GM12878 (cell line): ENCODE results near the gene TNNT2. TPM values are rescaled to one million over a fixed set of nuclear protein-coding genes. Genes with fewer than 3 reads are reported as not detected.

Experiments
- ATAC-seq: fragments of 200-7000 bp; cut with Tn5 transposase; 3 replicates; pipeline ENCODE4 v1.9.1; 2020; ENCODE audit warnings: mild to moderate bottlenecking, moderate library complexity
- BruUV-seq: library from RNA; stranded (reverse); fragments of 400-500 nt; replicated peaks from 2 replicates; lab custom pipeline; 2021; lab: Mats Ljungman, UMichigan
- CTCF ChIA-PET: fragments of 300-600 bp; sonication (Branson Sonifier 250); formaldehyde crosslinking; extraction: SDS; loops from one replicate; lab custom pipeline; 2021; ENCODE audit warnings: inconsistent platforms; lab: Yijun Ruan, JAX
- POLR2A ChIA-PET: fragments of 350-600 bp; formaldehyde crosslinking; extraction: SDS; loops from one replicate; lab custom pipeline; 2021; ENCODE audit warnings: inconsistent platforms; lab: Charles Lee
- RAD21 ChIA-PET: fragments of 300-600 bp; sonication (Branson Sonifier 250); formaldehyde crosslinking; loops from one replicate; lab custom pipeline; 2023; ENCODE audit warnings: antibody characterized with exemption; ENCODE audit not compliant: unreplicated experiment; lab: Charles Lee
- SMC1A ChIA-PET: fragments of 300-600 bp; sonication (Branson Sonifier 250); formaldehyde crosslinking; loops from one replicate; lab custom pipeline; 2023; ENCODE audit not compliant: unreplicated experiment, uncharacterized antibody; lab: Charles Lee
- DNase-seq: peaks from one replicate; pipeline ENCODE4 v3.0.0-alpha.2; 2011; ENCODE audit warnings: low read depth, low spot score
- FAIRE-seq: peaks from 3 replicates; lab custom pipeline; 2011; peaks lifted over from hg19 to GRCh38; lab: Jason Lieb, UNC
- H2AFZ ChIP-seq: 2 replicates; pipeline ENCODE4 v1.6.0; 2011; ENCODE audit warnings: low read depth, low read length, control low read depth; ENCODE audit not compliant: control insufficient read depth
- H3K27ac ChIP-seq: 2 replicates; pipeline ENCODE4 v1.5.1; 2011; ENCODE audit warnings: control low read depth; ENCODE audit not compliant: control insufficient read depth, insufficient read depth
- H3K27me3 ChIP-seq, 2 experiments: replicated peaks in 1 of 2; 2 replicates each; pipeline versions ENCODE4 v1.6.0 to v1.6.1; 2011; ENCODE audit warnings: low read length in 1 of 2; ENCODE audit not compliant: control insufficient read depth in 2 of 2, insufficient read depth in 2 of 2
- H3K36me3 ChIP-seq, 2 experiments: 2 replicates each; pipeline ENCODE4 v1.5.1; 2011; ENCODE audit warnings: low read length in 1 of 2; ENCODE audit not compliant: control insufficient read depth in 2 of 2, insufficient read depth in 2 of 2
- H3K4me1 ChIP-seq: 2 replicates; pipeline ENCODE4 v1.6.1; 2011; ENCODE audit warnings: mild to moderate bottlenecking, low read length, moderate library complexity, mixed read lengths; ENCODE audit not compliant: control insufficient read depth, insufficient read depth
- H3K4me2 ChIP-seq: 2 replicates; pipeline ENCODE4 v1.6.0; 2011; ENCODE audit warnings: control low read depth; ENCODE audit not compliant: control insufficient read depth, insufficient read depth
- H3K4me3 ChIP-seq: fragments of 200-600 bp; sonication (generic); 2 replicates; pipeline ENCODE4 v1.5.1; 2016
- H3K79me2 ChIP-seq: 2 replicates; pipeline ENCODE4 v1.6.0; 2011; ENCODE audit warnings: low read length; ENCODE audit not compliant: control insufficient read depth, insufficient read depth
- H3K9ac ChIP-seq: 2 replicates; pipeline ENCODE4 v1.8.0; 2011; ENCODE audit warnings: low read length, control low read depth, mixed read lengths; ENCODE audit not compliant: control insufficient read depth, insufficient read depth
- H3K9me3 ChIP-seq: replicated peaks from 3 replicates; pipeline ENCODE4 v1.5.1; 2011; ENCODE audit warnings: mild to moderate bottlenecking, low read length; ENCODE audit not compliant: control insufficient read depth, insufficient read depth
- H4K20me1 ChIP-seq: 2 replicates; pipeline ENCODE4 v1.6.0; 2011; ENCODE audit not compliant: control insufficient read depth, insufficient read depth
- CBX3 ChIP-seq: fragments of 200-600 bp; sonication (generic); IDR thresholded peaks from 2 replicates; pipeline ENCODE4 v1.6.1; 2016; ENCODE audit warnings: low read depth, borderline replicate concordance
- IKZF1 ChIP-seq: fragments of 450-650 bp; conservative IDR thresholded peaks from 2 replicates; pipeline ENCODE4 v1.6.1; 2017; ENCODE audit warnings: antibody characterized with exemption, mild to moderate bottlenecking
- PAX5 ChIP-seq: IDR thresholded peaks from 2 replicates; pipeline ENCODE4 v1.6.1; 2011; ENCODE audit warnings: low read depth, low read length, borderline replicate concordance
- PKNOX1 ChIP-seq: fragments of 450-650 bp; IDR thresholded peaks from 2 replicates; pipeline ENCODE4 v1.6.1; 2016; ENCODE audit warnings: mild to moderate bottlenecking
- PML ChIP-seq: IDR thresholded peaks from 2 replicates; pipeline ENCODE4 v1.6.1; 2012; ENCODE audit warnings: low read length, inconsistent platforms
- POLR2AphosphoS2 ChIP-seq: IDR thresholded peaks from 2 replicates; pipeline ENCODE4 v1.6.1; 2011; ENCODE audit warnings: low read depth, mild to moderate bottlenecking, low read length, improper control_type of control experiment, moderate library complexity
- SP1 ChIP-seq: IDR thresholded peaks from one replicate; pipeline ENCODE4 v1.6.1; 2011; ENCODE audit warnings: low read depth, low read length
- SPI1 ChIP-seq: IDR thresholded peaks from 2 replicates; pipeline ENCODE4 v1.6.1; 2011; ENCODE audit warnings: low read depth, mild to moderate bottlenecking, low read length, moderate library complexity, borderline replicate concordance; ENCODE audit not compliant: insufficient read depth
- TCF12 ChIP-seq: IDR thresholded peaks from 2 replicates; pipeline ENCODE4 v1.6.1; 2011; ENCODE audit warnings: low read depth, mild to moderate bottlenecking, low read length
- ZBED1 ChIP-seq: IDR thresholded peaks from 2 replicates; pipeline ENCODE4 v1.6.1; 2016; ENCODE audit warnings: borderline replicate concordance
- ZNF384 ChIP-seq: IDR thresholded peaks from 2 replicates; pipeline ENCODE4 v1.6.1; 2012; ENCODE audit warnings: low read depth, mild to moderate bottlenecking, low read length, improper control_type of control experiment, borderline replicate concordance
- WGBS: methylation state at CpG from one replicate; pipeline ENCODE4 v1.1.6; 2016; ENCODE audit warnings: low lambda C conversion rate; ENCODE audit not compliant: insufficient replicate concordance, insufficient coverage; ENCODE audit errors: missing lambda C conversion rate; 5-methylcytosine and 5-hydroxymethylcytosine counted together
- in situ Hi-C: fragments of 300-500 bp; cut with MboI; formaldehyde crosslinking; loops from 9 replicates; pipeline ENCODE4 v1.14.3; 2018; ENCODE audit warnings: mixed read lengths
- intact Hi-C: fragments of 100-400 bp; cut with micrococcal nuclease; formaldehyde crosslinking; loops from one replicate; pipeline ENCODE4 v1.14.2; 2022; ENCODE audit not compliant: unreplicated experiment
- polyA plus RNA-seq, 11 experiments: library from polyadenylated mRNA; depleted of rRNA in 4 of 11; unstranded in 6 of 11; stranded (reverse) in 5 of 11; fragments of >200 nt; fragmentation: Nextera tagmentation in 4 of 11; fragmentation: Illumina TruSeq in 1 of 11; extraction: Ambion mirVana in 4 of 11; extraction: Trizol in 1 of 11; gene quantifications; 1 replicate in 1 of 11; 2 replicates in 10 of 11; pipeline versions ENCODE4 v1.2.1 to v1.2.3, GENCODE V29; 2011 to 2016; ENCODE audit warnings: inconsistent platforms in 2 of 11, missing spikeins in 2 of 11, low read depth in 1 of 11
- total RNA-seq, 4 experiments: library from RNA; depleted of rRNA in 3 of 4; stranded (reverse); fragments of >200 nt in 3 of 4; fragmentation: Illumina TruSeq in 1 of 4; extraction: Trizol in 1 of 4; gene quantifications; 2 replicates each; pipeline versions ENCODE4 v1.2.1 to v1.2.3, GENCODE V29; 2013 to 2021
- TF ChIP-seq, protein P1 (sequence below): fragments of 450-650 bp; IDR thresholded peaks from 2 replicates; pipeline ENCODE4 v1.6.1; 2014; ENCODE audit warnings: mild to moderate bottlenecking
- TF ChIP-seq, protein P2 (sequence below): IDR thresholded peaks from 2 replicates; pipeline ENCODE4 v1.6.1; 2011; ENCODE audit warnings: low read depth, mild to moderate bottlenecking, low read length, moderate library complexity, borderline replicate concordance; ENCODE audit errors: extremely low read depth
- TF ChIP-seq, protein P3 (sequence below): fragments of 450-650 bp; formaldehyde crosslinking; IDR thresholded peaks from 2 replicates; pipeline ENCODE4 v1.4.0; 2020; ENCODE audit warnings: mild to moderate bottlenecking, moderate library complexity

Gene TNNT2
- total and polyA plus RNA-seq, 10 of the 15 experiments (the other 5 are each of a cell fraction or from before 2014, with no cell fraction given): 2.2 TPM; not detected in 9

- FAIRE-seq (no peak), DNase-seq (no peak), ATAC-seq (no peak)
- Histone ChIP-seq H3K27me3 (peaks cover 0 to 4% of the 10 kb centered on the region in 2 experiments; a peak in 2 of 4 replicates), H3K4me3 (no peak overlapping the region), H3K9ac (no peak overlapping the region), H3K36me3 (no peaks in the 10 kb centered on the region), H2AFZ (no peak overlapping the region), H4K20me1 (no peaks in the 10 kb centered on the region), H3K79me2 (no peaks in the 10 kb centered on the region), H3K9me3 (no peaks in the 10 kb centered on the region), H3K4me1 (no peaks in the 10 kb centered on the region), H3K4me2 (no peak overlapping the region), H3K27ac (no peak overlapping the region)
- 19% methylated on average over 7 of the region's 7 CpGs for WGBS
- TF ChIP-seq PKNOX1 (no peak), TCF12 (no peak), ZNF384 (no peak), CBX3 (no peak), PML (no peak), ZBED1 (no peak), SP1 (no peak), IKZF1 (no peak), SPI1 (no peak), POLR2AphosphoS2 (no peak), PAX5 (no peak)
- TF ChIP-seq, protein P1, sequence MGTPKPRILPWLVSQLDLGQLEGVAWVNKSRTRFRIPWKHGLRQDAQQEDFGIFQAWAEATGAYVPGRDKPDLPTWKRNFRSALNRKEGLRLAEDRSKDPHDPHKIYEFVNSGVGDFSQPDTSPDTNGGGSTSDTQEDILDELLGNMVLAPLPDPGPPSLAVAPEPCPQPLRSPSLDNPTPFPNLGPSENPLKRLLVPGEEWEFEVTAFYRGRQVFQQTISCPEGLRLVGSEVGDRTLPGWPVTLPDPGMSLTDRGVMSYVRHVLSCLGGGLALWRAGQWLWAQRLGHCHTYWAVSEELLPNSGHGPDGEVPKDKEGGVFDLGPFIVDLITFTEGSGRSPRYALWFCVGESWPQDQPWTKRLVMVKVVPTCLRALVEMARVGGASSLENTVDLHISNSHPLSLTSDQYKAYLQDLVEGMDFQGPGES: no peak
- TF ChIP-seq, protein P2, sequence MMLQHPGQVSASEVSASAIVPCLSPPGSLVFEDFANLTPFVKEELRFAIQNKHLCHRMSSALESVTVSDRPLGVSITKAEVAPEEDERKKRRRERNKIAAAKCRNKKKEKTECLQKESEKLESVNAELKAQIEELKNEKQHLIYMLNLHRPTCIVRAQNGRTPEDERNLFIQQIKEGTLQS: no peak
- TF ChIP-seq, protein P3, sequence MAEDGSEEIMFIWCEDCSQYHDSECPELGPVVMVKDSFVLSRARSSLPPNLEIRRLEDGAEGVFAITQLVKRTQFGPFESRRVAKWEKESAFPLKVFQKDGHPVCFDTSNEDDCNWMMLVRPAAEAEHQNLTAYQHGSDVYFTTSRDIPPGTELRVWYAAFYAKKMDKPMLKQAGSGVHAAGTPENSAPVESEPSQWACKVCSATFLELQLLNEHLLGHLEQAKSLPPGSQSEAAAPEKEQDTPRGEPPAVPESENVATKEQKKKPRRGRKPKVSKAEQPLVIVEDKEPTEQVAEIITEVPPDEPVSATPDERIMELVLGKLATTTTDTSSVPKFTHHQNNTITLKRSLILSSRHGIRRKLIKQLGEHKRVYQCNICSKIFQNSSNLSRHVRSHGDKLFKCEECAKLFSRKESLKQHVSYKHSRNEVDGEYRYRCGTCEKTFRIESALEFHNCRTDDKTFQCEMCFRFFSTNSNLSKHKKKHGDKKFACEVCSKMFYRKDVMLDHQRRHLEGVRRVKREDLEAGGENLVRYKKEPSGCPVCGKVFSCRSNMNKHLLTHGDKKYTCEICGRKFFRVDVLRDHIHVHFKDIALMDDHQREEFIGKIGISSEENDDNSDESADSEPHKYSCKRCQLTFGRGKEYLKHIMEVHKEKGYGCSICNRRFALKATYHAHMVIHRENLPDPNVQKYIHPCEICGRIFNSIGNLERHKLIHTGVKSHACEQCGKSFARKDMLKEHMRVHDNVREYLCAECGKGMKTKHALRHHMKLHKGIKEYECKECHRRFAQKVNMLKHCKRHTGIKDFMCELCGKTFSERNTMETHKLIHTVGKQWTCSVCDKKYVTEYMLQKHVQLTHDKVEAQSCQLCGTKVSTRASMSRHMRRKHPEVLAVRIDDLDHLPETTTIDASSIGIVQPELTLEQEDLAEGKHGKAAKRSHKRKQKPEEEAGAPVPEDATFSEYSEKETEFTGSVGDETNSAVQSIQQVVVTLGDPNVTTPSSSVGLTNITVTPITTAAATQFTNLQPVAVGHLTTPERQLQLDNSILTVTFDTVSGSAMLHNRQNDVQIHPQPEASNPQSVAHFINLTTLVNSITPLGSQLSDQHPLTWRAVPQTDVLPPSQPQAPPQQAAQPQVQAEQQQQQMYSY (CRISPR knock-in tag): no peak
- RAD21 ChIA-PET: no interaction called here
- SMC1A ChIA-PET: no interaction called here
- POLR2A ChIA-PET: no interaction called here
- CTCF ChIA-PET: interaction anchor here (1.0 to 2.7 kb wide), 5 partner anchors 11 to 61 kb away, joined by 3 to 8 read pairs (median 5); no protein-coding TSS in a partner anchor
- intact Hi-C loops (no loop called here), in situ Hi-C loops (no loop called here)
- no TSS peak for BruUV-seq
Measured at GRCh38 chr1:201374364-201374763, 3.1 kb downstream of the TNNT2 start.
